Endothelial cell (in vitro differentiated cells): Measurements from ENCODE around the gene RPGRIP1L. TPM values are rescaled to one million over a fixed set of nuclear protein-coding genes. Genes with fewer than 3 reads are reported as not detected.

Experiments used
- DNase-seq: peaks from one replicate; pipeline ENCODE4 v3.0.0; 2021; ENCODE audit warnings: low spot score
- H3K27ac Mint-ChIP-seq: one replicate; pipeline ENCODE4 v1.8.0; 2021; ENCODE audit warnings: mixed read lengths, inconsistent platforms; ENCODE audit not compliant: unreplicated experiment
- H3K27me3 Mint-ChIP-seq: one replicate; pipeline ENCODE4 v1.8.0; 2021; ENCODE audit warnings: mild to moderate bottlenecking, moderate library complexity, mixed read lengths, inconsistent platforms; ENCODE audit not compliant: unreplicated experiment
- H3K36me3 Mint-ChIP-seq: one replicate; pipeline ENCODE4 v1.8.0; 2021; ENCODE audit warnings: mild to moderate bottlenecking, low read depth, mixed read lengths, inconsistent platforms; ENCODE audit not compliant: unreplicated experiment
- H3K4me1 Mint-ChIP-seq: one replicate; pipeline ENCODE4 v1.8.0; 2021; ENCODE audit warnings: mild to moderate bottlenecking, mixed read lengths, inconsistent platforms; ENCODE audit not compliant: unreplicated experiment
- H3K4me3 Mint-ChIP-seq: one replicate; pipeline ENCODE4 v1.8.0; 2021; ENCODE audit warnings: mild to moderate bottlenecking, mixed read lengths, inconsistent platforms; ENCODE audit not compliant: unreplicated experiment
- H3K9me3 Mint-ChIP-seq: one replicate; pipeline ENCODE4 v1.8.0; 2021; ENCODE audit warnings: mixed read lengths, inconsistent platforms; ENCODE audit not compliant: unreplicated experiment
- CTCF ChIP-seq: fragments of 200-600 bp; sonication (generic); IDR thresholded peaks from one replicate; pipeline ENCODE4 v1.5.0; 2021; ENCODE audit warnings: antibody characterized with exemption; ENCODE audit not compliant: unreplicated experiment
- total RNA-seq: library from RNA; stranded (reverse); fragmentation: NEBNext Ultra II Directional; extraction: Animal tissue kit (Norgen Biotek cat#: 25700); gene quantifications from one replicate; pipeline ENCODE4 v1.2.1, GENCODE V29; 2021; ENCODE audit not compliant: unreplicated experiment

RPGRIP1L gene
- total RNA-seq, 1 donor from 2014 or later: 9.0 TPM

- no peaks in the 10 kb centered on the region for H3K9me3 Mint-ChIP-seq
- peaks cover 6% of the 10 kb centered on the region for H3K4me1 Mint-ChIP-seq
- H3K27me3 Mint-ChIP-seq: peaks cover 4% of the 10 kb centered on the region
- no peak overlapping the region for H3K4me3 Mint-ChIP-seq
- no peak for DNase-seq
- no peak for TF ChIP-seq CTCF
- H3K27ac Mint-ChIP-seq: no peak overlapping the region
- no peaks in the 10 kb centered on the region for H3K36me3 Mint-ChIP-seq
These were observed 147.1 kb downstream of the RPGRIP1L start for GRCh38 chr16:53556521-53556920.

GRCh38 chr16:53549970-53550690 lies 153.5 kb downstream of the RPGRIP1L start:
- Mint-ChIP-seq H3K9me3 (no peaks in the 10 kb centered on the region), H3K4me1 (peaks cover 11% of the 10 kb centered on the region), H3K4me3 (no peak overlapping the region), H3K27ac (no peak overlapping the region), H3K27me3 (no peaks in the 10 kb centered on the region), H3K36me3 (no peaks in the 10 kb centered on the region)
- DNase-seq: peak; percentile 55
- peak; percentile 34 for TF ChIP-seq CTCF

Other genes with a start within 250 kb of the RPGRIP1L start
- 22.4 TPM for gene AKTIP, start 200.7 kb downstream of the RPGRIP1L start, total RNA-seq
- 83.8 TPM for gene FTO, start 297 bp upstream of the RPGRIP1L start, total RNA-seq